Measurements from ENCODE around the gene CCDC192. TPM values are rescaled to one million over a fixed set of nuclear protein-coding genes. Genes with fewer than 3 reads are reported as not detected.

CCDC192 gene
- total RNA-seq, 1 experiment from 2014 or later: 0.52 TPM

DNA sequence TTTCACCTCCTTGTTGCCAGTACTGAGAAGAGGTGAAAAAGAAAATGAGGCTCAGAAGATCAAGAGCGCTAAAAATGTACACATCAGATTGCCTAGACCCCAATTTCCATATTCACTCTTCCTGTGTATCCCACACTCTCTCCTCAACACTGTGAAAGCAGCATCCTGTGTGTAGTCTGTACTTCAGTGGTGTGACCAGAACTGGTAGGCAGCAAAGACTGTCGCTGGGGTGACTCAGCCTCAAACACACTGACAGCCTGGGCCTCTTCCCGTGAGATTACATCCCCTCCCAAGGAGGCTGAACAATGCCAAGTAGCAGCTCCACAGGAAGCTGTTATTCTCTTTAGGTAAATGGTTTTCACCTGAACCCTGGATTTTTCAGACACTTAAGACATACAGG is 135.5 kb downstream of the CCDC192 start:
- Mint-ChIP-seq H3K27ac (no peak overlapping the region), H3K4me3 (no peak overlapping the region)
- no peak for DNase-seq (ENCODE audit: low spot score)

More for the DNA sequence above, 135.5 kb downstream of the CCDC192 start:
- peaks cover 5% of the 10 kb centered on the region for H3K4me1 Mint-ChIP-seq
- TF ChIP-seq, protein P1, sequence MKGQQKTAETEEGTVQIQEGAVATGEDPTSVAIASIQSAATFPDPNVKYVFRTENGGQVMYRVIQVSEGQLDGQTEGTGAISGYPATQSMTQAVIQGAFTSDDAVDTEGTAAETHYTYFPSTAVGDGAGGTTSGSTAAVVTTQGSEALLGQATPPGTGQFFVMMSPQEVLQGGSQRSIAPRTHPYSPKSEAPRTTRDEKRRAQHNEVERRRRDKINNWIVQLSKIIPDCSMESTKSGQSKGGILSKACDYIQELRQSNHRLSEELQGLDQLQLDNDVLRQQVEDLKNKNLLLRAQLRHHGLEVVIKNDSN (CRISPR knock-in tag; IDR thresholded peaks at IDR 0.05): no peak
- TF ChIP-seq CTCF (IDR thresholded peaks at IDR 0.05) (no peak), KAT7 (CRISPR knock-in tag; IDR thresholded peaks at IDR 0.05; ENCODE audit: borderline replicate concordance) (no peak), ATF1 (CRISPR knock-in tag; IDR thresholded peaks at IDR 0.05) (no peak), NR1H2 (CRISPR knock-in tag; IDR thresholded peaks at IDR 0.05) (no peak), EMX1 (CRISPR knock-in tag; IDR thresholded peaks at IDR 0.05) (no peak), JUN (CRISPR knock-in tag; IDR thresholded peaks at IDR 0.05) (no peak), ZNF263 (CRISPR knock-in tag; IDR thresholded peaks at IDR 0.05; ENCODE audit: low read depth) (no peak), ZNF671 (CRISPR knock-in tag; IDR thresholded peaks at IDR 0.05) (no peak), TCF7 (CRISPR knock-in tag; IDR thresholded peaks at IDR 0.05; ENCODE audit: low read depth) (no peak), PRDM15 (CRISPR knock-in tag; IDR thresholded peaks at IDR 0.05) (no peak), E2F1 (CRISPR knock-in tag; IDR thresholded peaks at IDR 0.05) (no peak)
- TF ChIP-seq, protein P2, sequence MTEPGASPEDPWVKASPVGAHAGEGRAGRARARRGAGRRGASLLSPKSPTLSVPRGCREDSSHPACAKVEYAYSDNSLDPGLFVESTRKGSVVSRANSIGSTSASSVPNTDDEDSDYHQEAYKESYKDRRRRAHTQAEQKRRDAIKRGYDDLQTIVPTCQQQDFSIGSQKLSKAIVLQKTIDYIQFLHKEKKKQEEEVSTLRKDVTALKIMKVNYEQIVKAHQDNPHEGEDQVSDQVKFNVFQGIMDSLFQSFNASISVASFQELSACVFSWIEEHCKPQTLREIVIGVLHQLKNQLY (CRISPR knock-in tag; IDR thresholded peaks at IDR 0.05): no peak
- TF ChIP-seq, protein P3, sequence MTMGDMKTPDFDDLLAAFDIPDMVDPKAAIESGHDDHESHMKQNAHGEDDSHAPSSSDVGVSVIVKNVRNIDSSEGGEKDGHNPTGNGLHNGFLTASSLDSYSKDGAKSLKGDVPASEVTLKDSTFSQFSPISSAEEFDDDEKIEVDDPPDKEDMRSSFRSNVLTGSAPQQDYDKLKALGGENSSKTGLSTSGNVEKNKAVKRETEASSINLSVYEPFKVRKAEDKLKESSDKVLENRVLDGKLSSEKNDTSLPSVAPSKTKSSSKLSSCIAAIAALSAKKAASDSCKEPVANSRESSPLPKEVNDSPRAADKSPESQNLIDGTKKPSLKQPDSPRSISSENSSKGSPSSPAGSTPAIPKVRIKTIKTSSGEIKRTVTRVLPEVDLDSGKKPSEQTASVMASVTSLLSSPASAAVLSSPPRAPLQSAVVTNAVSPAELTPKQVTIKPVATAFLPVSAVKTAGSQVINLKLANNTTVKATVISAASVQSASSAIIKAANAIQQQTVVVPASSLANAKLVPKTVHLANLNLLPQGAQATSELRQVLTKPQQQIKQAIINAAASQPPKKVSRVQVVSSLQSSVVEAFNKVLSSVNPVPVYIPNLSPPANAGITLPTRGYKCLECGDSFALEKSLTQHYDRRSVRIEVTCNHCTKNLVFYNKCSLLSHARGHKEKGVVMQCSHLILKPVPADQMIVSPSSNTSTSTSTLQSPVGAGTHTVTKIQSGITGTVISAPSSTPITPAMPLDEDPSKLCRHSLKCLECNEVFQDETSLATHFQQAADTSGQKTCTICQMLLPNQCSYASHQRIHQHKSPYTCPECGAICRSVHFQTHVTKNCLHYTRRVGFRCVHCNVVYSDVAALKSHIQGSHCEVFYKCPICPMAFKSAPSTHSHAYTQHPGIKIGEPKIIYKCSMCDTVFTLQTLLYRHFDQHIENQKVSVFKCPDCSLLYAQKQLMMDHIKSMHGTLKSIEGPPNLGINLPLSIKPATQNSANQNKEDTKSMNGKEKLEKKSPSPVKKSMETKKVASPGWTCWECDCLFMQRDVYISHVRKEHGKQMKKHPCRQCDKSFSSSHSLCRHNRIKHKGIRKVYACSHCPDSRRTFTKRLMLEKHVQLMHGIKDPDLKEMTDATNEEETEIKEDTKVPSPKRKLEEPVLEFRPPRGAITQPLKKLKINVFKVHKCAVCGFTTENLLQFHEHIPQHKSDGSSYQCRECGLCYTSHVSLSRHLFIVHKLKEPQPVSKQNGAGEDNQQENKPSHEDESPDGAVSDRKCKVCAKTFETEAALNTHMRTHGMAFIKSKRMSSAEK (CRISPR knock-in tag; IDR thresholded peaks at IDR 0.05; ENCODE audit: borderline replicate concordance): no peak
- TF ChIP-seq, protein P4, sequence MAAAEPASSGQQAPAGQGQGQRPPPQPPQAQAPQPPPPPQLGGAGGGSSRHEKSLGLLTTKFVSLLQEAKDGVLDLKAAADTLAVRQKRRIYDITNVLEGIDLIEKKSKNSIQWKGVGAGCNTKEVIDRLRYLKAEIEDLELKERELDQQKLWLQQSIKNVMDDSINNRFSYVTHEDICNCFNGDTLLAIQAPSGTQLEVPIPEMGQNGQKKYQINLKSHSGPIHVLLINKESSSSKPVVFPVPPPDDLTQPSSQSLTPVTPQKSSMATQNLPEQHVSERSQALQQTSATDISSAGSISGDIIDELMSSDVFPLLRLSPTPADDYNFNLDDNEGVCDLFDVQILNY (CRISPR knock-in tag; IDR thresholded peaks at IDR 0.05): no peak
- H3K36me3 Mint-ChIP-seq: peaks cover 6% of the 10 kb centered on the region; the same call in 1 of the 2 replicates
- ATAC-seq: peak; percentile 79
- ChIA-PET CTCF (interaction anchor here (0.6 kb wide), 1 partner anchor 266 kb away, joined by 3 read pairs; no protein-coding TSS in a partner anchor), POLR2A (no interaction called here)
- H3K27me3 Mint-ChIP-seq (ENCODE audit: low read depth): no peaks in the 10 kb centered on the region
- H3K9me3 Mint-ChIP-seq: peaks cover 18% of the 10 kb centered on the region

Data from WTC11 (cell line).